Activated CD8-positive, alpha-beta T cell treated with anti-CD3 and anti-CD28 coated beads, Interleukin-2, amount 10 ng/mL, durations not matched to agents 7 days and 5 days (primary cell): ENCODE results near the gene ARF1. TPM values are rescaled to one million over a fixed set of nuclear protein-coding genes. Genes with fewer than 3 reads are reported as not detected.

Source experiments
- ATAC-seq: fragments of 150-1000 bp; cut with Tn5 transposase; one replicate; pipeline ENCODE4 v1.10.0; 2021; ENCODE audit warnings: moderate library complexity
- CTCF ChIA-PET: fragments of 350-600 bp; sonication (Branson Sonifier 250); formaldehyde crosslinking; loops from one replicate; lab custom pipeline; 2021; ENCODE audit warnings: antibody characterized with exemption; lab: Charles Lee
- POLR2A ChIA-PET: fragments of 350-600 bp; sonication (Branson Sonifier 250); formaldehyde crosslinking; loops from one replicate; lab custom pipeline; 2021; ENCODE audit warnings: antibody characterized with exemption; lab: Charles Lee
- DNase-seq: peaks from one replicate; pipeline ENCODE4 v3.0.0-alpha.2; 2020
- H3K27ac Mint-ChIP-seq: one replicate; pipeline ENCODE4 v1.8.0; 2021; ENCODE audit warnings: mild to moderate bottlenecking, mixed read lengths
- H3K27me3 Mint-ChIP-seq: one replicate; pipeline ENCODE4 v1.8.0; 2021; ENCODE audit warnings: low read depth, mixed read lengths
- H3K36me3 Mint-ChIP-seq: one replicate; pipeline ENCODE4 v1.8.0; 2021; ENCODE audit warnings: low read depth, mixed read lengths
- H3K4me1 Mint-ChIP-seq: one replicate; pipeline ENCODE4 v1.8.0; 2021; ENCODE audit warnings: low read depth, mixed read lengths
- H3K4me3 Mint-ChIP-seq: one replicate; pipeline ENCODE4 v1.8.0; 2021; ENCODE audit warnings: mild to moderate bottlenecking, mixed read lengths
- H3K9me3 Mint-ChIP-seq: one replicate; pipeline ENCODE4 v1.8.0; 2022; ENCODE audit warnings: mixed read lengths; ENCODE audit not compliant: insufficient read depth
- total RNA-seq, 2 experiments: library from RNA; stranded (reverse); gene quantifications; one replicate each; pipeline ENCODE4 v1.2.3, GENCODE V29; 2021

Gene ARF1
- total RNA-seq, 2 experiments from 2014 or later = 313 to 322 TPM

DNA sequence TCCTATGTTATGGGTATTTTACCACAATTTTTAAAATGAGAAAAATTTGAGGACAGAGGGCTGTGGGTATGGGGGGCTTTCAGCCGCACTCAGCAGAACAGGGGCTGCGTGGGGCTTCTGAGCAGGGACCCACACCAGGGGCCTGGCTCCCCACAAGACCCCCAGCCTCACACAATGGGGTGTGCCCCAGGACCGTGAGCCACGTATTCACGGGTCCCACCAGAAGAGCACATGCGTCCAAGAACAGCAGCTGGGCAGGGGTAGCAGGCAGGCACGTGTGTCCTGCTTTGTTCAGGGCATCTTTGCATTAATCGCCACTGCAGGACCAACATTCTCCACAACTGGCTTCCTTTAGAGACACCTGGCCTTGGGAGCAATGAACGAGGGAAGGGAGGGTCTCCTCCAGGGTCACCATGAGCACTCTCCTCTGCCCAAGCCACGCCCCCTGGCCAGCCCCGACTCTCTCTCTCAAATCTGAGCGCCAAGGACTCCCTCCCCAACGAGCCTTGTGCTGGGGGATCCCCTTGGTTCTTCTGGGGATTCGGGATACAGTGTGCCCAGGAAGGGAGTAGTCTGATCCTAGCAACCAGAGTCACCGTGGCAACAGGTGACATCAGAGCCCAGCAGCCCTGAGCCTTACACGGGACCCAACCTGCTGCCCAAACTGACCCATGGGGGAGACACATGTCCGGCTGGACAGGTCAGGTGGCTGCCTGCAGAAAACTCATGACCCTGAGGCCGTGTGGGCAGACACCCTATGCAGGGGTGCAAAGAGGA lies 7.4 kb upstream of the ARF1 start:
- POLR2A ChIA-PET = no interaction called here
- Mint-ChIP-seq H3K4me3 (no peak overlapping the region), H3K27ac (no peak overlapping the region), H3K27me3 (no peaks in the 10 kb centered on the region), H3K4me1 (peaks cover 10% of the 10 kb centered on the region), H3K36me3 (peaks cover 2% of the 10 kb centered on the region), H3K9me3 (no peaks in the 10 kb centered on the region)
- no peak for DNase-seq
- CTCF ChIA-PET = no interaction called here
- no peak for ATAC-seq

DNA sequence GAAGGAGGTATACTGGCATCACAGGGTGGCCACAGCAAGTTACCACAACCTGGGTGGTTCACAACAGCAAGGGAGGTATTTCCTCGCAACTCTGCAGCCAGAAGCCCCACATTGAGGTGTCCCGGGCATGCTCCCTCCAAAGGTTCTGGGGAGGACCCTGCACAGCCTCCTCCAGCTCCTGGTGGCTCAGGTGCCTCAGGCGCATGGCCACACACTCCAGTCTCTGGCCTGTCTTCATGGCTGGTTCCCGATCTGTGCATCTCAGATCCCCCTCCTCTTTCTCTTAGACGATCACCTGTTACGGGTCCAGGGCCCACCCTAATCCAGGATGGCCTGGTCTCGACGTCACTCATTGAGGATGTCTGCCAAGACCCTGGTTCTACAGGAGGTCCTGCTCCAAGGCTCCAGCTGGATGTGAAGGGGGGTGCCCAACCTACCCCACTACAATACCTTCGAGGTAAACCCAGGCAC lies 6.7 kb upstream of the ARF1 start:
- no peaks in the 10 kb centered on the region for H3K27me3 Mint-ChIP-seq
- H3K4me1 Mint-ChIP-seq = peaks cover 10% of the 10 kb centered on the region
- peaks cover 2% of the 10 kb centered on the region for H3K36me3 Mint-ChIP-seq
- POLR2A ChIA-PET = no interaction called here
- H3K4me3 Mint-ChIP-seq = no peak overlapping the region
- no peak overlapping the region for H3K27ac Mint-ChIP-seq
- no peaks in the 10 kb centered on the region for H3K9me3 Mint-ChIP-seq
- DNase-seq = no peak
- no peak for ATAC-seq
- CTCF ChIA-PET = no interaction called here

DNA sequence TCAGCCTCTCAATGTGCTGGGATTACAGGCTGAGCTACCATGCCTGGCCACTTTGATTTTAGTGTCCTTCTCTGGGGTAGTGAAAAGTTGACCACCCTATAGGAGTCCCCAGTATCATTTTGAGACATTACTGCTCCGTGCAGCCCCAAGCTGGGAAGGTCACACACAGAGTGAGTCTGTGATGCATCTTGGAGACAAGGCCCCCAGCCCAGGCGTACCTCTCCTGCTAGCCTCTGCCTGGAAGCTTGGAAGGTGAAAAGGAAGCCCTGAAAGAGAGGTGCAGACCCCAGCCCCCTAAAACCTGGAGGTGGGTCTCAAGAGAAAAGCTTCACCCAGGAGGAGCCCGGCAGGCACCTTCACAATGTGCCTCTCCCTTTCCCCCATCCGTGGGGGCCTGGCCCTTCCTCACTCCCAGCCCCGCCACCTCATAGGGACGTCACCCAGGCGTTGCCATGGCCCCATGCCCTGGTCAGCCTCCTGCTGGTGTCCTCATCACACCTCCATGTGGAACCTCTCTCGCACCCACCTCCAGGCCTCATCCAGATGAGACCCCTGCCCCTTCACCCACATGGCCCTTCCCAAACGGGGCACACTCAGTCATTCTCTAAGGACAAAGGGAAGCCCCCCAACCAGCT lies 5.6 kb upstream of the ARF1 start:
- CTCF ChIA-PET = interaction anchor here (1.8 kb wide), 1 partner anchor 77 kb away, joined by 5 read pairs; no protein-coding TSS in a partner anchor
- no peak for ATAC-seq
- H3K9me3 Mint-ChIP-seq = no peaks in the 10 kb centered on the region
- H3K4me1 Mint-ChIP-seq = peaks cover 13% of the 10 kb centered on the region
- peak overlapping the region; percentile 23 for H3K27ac Mint-ChIP-seq
- no peak for DNase-seq
- no peak overlapping the region for H3K4me3 Mint-ChIP-seq
- peaks cover 2% of the 10 kb centered on the region for H3K36me3 Mint-ChIP-seq
- H3K27me3 Mint-ChIP-seq = no peaks in the 10 kb centered on the region
- POLR2A ChIA-PET = no interaction called here

DNA sequence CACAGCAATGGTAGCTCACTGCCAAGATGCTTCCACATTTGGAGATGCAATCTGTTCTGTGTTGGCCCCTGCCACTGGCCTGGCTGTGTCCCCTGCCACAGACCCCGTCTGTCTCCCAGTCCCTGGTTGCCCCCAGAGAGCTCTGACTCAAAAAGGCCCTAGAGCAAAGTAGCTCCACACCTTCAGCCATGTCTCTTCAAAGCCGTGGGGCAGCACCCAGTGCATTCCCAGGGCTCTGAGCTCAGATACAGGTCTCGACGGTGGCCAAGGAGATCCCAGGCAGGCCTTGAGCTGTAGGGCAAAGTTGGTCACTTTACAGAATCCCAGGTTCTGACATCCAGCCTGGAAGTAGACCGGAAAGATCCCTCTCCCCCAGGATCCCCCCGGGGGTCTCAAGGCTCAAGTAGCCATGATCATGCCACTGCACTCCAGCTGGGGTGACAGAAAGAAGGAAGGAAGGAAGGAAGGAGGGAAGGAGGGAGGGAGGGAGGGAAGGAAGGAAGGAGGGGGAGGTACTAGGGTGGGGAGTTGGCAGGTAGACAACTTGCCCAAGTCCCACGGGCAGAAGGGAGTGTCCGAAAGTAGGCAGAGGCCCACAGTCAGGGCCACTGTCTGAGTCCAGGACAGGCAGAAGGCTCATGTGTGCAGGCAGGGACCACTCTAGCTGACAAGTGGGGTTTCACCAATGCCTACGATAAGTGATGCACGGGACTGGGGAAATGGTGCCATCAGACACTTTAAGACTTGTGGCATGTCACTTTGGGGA lies 4.8 kb upstream of the ARF1 start:
- ChIA-PET CTCF (interaction anchor here (1.8 kb wide), 1 partner anchor 78 kb away, joined by 5 read pairs; no protein-coding TSS in a partner anchor), POLR2A (no interaction called here)
- H3K36me3 Mint-ChIP-seq = peaks cover 2% of the 10 kb centered on the region
- H3K27me3 Mint-ChIP-seq = no peaks in the 10 kb centered on the region
- peaks cover 13% of the 10 kb centered on the region for H3K4me1 Mint-ChIP-seq
- H3K9me3 Mint-ChIP-seq = no peaks in the 10 kb centered on the region
- DNase-seq (no peak), ATAC-seq (no peak)
- no peak overlapping the region for H3K27ac Mint-ChIP-seq
- H3K4me3 Mint-ChIP-seq = no peak overlapping the region

DNA sequence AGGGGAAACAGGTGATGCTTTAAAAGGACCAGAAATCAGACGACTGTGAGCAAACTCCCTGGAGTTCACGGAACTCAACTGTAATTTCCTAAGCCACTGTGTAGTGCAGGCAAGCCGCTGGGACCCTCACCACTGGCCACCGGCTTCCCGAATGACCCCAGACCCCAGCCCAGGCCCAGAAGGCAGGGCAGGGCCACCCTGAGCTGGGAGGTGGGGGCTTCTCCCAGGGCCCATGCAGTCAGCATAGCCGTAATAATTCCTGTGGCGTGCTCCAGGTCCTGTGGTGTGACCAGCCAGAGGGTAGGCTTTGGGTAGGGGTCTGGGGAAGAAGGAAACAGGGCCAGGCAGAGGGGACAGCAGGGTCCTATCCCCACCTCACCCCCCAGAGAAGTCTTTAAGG lies 3.5 kb upstream of the ARF1 start:
- H3K4me1 Mint-ChIP-seq = peaks cover 18% of the 10 kb centered on the region
- POLR2A ChIA-PET = no interaction called here
- ATAC-seq (no peak), DNase-seq (no peak)
- no peaks in the 10 kb centered on the region for H3K9me3 Mint-ChIP-seq
- H3K27me3 Mint-ChIP-seq = no peaks in the 10 kb centered on the region
- no peak overlapping the region for H3K4me3 Mint-ChIP-seq
- H3K36me3 Mint-ChIP-seq = peaks cover 10% of the 10 kb centered on the region
- CTCF ChIA-PET = no interaction called here
- H3K27ac Mint-ChIP-seq = no peak overlapping the region

DNA sequence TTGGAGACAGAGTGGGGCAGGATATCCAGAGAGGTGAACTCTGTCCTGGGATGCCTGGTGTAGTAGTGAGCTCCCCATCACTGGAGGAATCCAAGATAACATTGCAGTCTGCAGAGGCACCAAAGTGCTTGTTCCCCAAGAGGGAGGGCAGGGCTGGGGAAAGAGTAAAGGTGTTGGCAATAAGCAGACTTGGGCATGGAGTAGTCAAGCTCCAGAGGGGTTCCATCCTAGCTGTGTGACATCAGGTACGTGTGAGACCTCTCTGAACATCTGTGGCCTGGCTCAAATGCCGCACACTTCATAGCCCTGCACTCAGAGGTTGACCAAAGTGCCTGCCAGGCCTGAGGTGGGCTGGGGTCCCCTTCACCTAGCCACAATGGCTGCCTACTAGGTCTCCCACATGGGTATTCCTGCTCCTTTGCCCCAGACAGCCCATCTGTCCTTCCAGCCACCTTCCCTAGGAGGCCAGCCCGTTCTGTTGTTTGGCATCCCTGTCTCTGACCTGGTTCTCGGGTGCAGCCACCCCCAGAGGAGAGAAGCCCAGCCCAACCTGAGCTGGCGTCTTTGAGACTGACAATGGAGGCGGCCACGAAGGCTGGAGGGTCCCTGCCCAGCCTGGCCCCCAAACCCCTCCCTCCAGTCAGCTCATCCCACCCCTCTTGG lies 2.8 kb upstream of the ARF1 start:
- Mint-ChIP-seq H3K36me3 (peaks cover 18% of the 10 kb centered on the region), H3K9me3 (no peaks in the 10 kb centered on the region), H3K27me3 (no peaks in the 10 kb centered on the region), H3K27ac (peak overlapping the region; percentile 63), H3K4me3 (no peak overlapping the region), H3K4me1 (peaks cover 25% of the 10 kb centered on the region)
- CTCF ChIA-PET = interaction anchor here (0.8 kb wide), 1 partner anchor 87 kb away, joined by 3 read pairs; no protein-coding TSS in a partner anchor
- DNase-seq (no peak), ATAC-seq (no peak)
- POLR2A ChIA-PET = no interaction called here

DNA sequence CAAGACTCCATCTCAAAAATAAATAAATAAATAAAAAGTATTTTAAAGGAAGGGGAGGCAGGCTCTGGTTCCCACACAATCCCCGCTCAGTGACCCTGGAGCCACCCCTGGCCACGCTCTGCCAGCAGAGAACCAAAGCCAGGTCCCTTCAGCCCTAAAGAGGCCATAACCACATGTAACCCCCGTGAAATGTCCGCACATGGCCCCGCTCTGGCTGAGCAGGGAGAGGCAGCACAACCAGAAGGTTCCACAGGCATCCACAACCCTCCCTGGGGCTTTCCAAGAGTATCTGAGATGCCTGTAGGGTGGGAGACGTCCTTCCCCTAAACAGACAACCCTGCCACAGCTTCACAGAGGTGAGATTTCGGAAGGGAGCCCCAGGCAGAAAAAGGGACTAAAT lies 1.4 kb upstream of the ARF1 start:
- no peaks in the 10 kb centered on the region for H3K9me3 Mint-ChIP-seq
- ChIA-PET POLR2A (interaction anchor here (0.7 to 3.3 kb wide), 6 partner anchors 10 to 1107 kb away, joined by 3 to 23 read pairs (median 13); partner anchors contain the start of genes GUK1 and IBA57), CTCF (interaction anchor here (1.1 kb wide), 1 partner anchor 21 kb away, joined by 3 read pairs; no protein-coding TSS in a partner anchor)
- no peak for DNase-seq
- H3K27me3 Mint-ChIP-seq = no peaks in the 10 kb centered on the region
- no peak for ATAC-seq
- H3K4me3 Mint-ChIP-seq = peak overlapping the region; percentile 94
- H3K4me1 Mint-ChIP-seq = peaks cover 38% of the 10 kb centered on the region
- peak overlapping the region; percentile 92 for H3K27ac Mint-ChIP-seq
- peaks cover 30% of the 10 kb centered on the region for H3K36me3 Mint-ChIP-seq

DNA sequence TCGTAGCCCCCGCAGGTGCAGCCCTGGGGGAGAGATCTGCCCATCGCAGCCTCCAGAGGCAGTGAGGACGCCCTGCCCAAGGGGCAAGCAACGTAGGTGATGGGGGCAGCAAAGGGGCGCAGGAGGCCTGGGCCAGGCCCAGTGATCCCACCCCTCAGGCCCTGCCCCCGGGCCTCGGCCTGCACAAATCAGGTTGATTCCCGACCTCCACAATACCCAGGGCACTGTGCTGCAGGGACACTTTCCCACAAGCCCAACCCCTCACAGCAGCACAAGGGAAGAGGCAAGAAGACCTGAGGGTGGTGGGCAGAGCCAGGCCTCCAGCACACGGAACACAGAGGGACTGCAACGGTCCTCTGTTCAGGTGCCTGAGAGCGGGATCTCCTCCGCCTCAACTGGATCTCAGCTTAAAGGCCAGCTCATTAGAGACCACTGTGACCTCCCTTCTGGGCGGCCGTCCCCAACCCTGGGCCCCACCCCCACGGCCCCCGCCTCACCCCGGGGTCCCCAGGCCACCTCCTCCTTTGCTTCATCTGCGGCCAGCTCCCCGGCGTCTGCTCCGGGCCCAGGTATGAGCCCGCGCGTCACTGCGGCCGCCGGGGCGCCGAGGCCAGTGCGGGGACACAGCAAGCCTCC lies 812 bp upstream of the ARF1 start:
- CTCF ChIA-PET = interaction anchor here (1.1 to 1.4 kb wide), 3 partner anchors 9 to 82 kb away, joined by 3 to 5 read pairs (median 4); no protein-coding TSS in a partner anchor
- POLR2A ChIA-PET = interaction anchor here (0.6 to 3.3 kb wide), 16 partner anchors 10 to 324 kb away, joined by 3 to 25 read pairs (median 4); partner anchors contain the start of genes GUK1, IBA57 and MRPL55
- Mint-ChIP-seq H3K27me3 (no peaks in the 10 kb centered on the region), H3K36me3 (peaks cover 33% of the 10 kb centered on the region), H3K27ac (peak overlapping the region; percentile 92), H3K4me3 (peak overlapping the region; percentile 94), H3K4me1 (peaks cover 41% of the 10 kb centered on the region), H3K9me3 (no peaks in the 10 kb centered on the region)
- peak; percentile 9 for ATAC-seq
- DNase-seq = peak; percentile 34

DNA sequence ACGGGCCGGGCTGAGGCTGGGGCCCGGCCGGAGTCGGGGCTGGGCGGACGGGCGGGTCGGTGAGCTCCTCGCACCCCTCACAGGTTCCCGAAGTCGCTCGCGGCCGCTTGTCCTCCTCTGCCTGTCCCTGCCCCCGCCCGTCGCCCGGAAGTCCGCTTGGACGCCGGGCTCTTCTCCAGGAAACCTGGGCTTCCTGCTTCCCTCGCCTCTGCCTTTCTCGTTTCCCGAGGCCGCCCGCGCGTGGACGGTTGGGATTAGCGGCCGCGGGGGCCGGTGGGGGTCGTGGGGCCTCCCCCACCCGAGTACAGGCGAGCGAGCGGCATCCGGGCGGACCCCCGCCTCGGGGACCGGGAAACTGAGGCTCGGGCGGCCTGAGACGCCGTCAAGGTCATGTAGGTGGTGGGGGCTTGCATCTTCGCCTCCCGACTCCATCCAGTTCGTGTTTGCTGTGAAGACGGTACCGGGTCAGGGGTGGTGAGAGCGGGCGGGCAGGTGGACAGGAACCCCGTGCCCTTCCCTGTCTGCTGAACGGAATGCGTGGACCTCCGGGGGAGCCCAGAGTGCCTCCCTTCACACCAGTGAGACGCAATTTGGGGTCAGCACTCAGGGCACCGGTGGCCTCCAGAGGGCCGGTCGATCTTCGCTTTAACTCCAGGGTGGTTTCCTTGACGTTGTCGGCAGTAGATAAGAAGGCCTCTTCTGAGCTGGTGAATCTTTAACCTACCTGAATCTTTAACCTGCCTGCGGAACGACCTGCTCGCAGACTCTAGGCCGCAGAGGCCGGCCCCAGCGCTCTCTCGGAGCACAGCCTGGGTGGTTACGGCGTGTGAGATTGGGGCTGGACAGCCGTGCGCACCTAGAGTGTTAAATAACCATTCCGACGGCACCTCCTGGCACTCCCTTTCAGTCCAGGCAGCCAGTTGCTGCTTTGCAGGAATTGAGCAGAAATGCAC lies 686 bp downstream of the ARF1 start:
- peak overlapping the region; percentile 98 for H3K27ac Mint-ChIP-seq
- ChIA-PET CTCF (interaction anchor here (1.1 to 1.4 kb wide), 3 partner anchors 7 to 84 kb away, joined by 4 to 5 read pairs (median 4); partner anchors contain the start of gene IBA57), POLR2A (interaction anchor here (0.6 to 3.3 kb wide), 14 partner anchors 8 to 309 kb away, joined by 3 to 25 read pairs (median 6); partner anchors contain the start of genes GUK1, IBA57 and MRPL55)
- peak; percentile 49 for DNase-seq
- peak overlapping the region; percentile 94 for H3K4me3 Mint-ChIP-seq
- H3K36me3 Mint-ChIP-seq = peaks cover 46% of the 10 kb centered on the region
- peaks cover 53% of the 10 kb centered on the region for H3K4me1 Mint-ChIP-seq
- no peaks in the 10 kb centered on the region for H3K9me3 Mint-ChIP-seq
- ATAC-seq = peak; percentile 37
- no peaks in the 10 kb centered on the region for H3K27me3 Mint-ChIP-seq

DNA sequence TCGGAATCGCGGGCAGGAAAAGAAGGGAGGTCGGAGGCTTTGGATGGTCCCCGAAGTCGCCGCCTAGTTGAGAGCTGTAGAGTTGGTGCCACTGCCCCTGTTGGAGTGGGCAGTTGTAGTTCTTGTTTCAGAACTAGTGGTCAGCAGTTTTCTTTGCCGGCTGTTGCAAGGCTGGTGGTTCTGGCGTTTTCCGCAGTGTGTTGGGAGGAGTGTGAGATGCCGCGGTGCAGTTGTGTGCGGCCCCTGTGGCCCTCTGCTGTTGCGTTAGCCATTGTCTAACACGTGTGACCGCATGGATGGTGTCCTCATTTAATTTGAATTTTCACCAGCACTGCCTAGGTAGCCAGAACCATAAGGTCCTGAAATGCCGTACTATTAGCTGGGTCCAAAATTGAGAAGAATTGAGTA lies 1.4 kb downstream of the ARF1 start:
- H3K9me3 Mint-ChIP-seq = no peaks in the 10 kb centered on the region
- DNase-seq (no peak), ATAC-seq (no peak)
- H3K4me1 Mint-ChIP-seq = peaks cover 58% of the 10 kb centered on the region
- CTCF ChIA-PET = interaction anchor here (0.8 to 1.5 kb wide), 3 partner anchors 18 to 417 kb away, joined by 3 to 4 read pairs (median 4); partner anchors contain the start of gene IBA57
- H3K4me3 Mint-ChIP-seq = peak overlapping the region; percentile 94
- H3K27ac Mint-ChIP-seq = peak overlapping the region; percentile 98
- POLR2A ChIA-PET = interaction anchor here (0.6 to 3.3 kb wide), 4 partner anchors 13 to 81 kb away, joined by 3 to 25 read pairs (median 14); partner anchors contain the start of gene IBA57
- no peaks in the 10 kb centered on the region for H3K27me3 Mint-ChIP-seq
- peaks cover 52% of the 10 kb centered on the region for H3K36me3 Mint-ChIP-seq
